Measurements from ENCODE around the gene MMP14. TPM values are rescaled to one million over a fixed set of nuclear protein-coding genes. Genes with fewer than 3 reads are reported as not detected.
A peak's percentile ranks its signal among the peaks of the same experiment; 100 is the strongest.

MMP14 gene
- total and polyA plus RNA-seq, 9 of the 15 experiments (the other 6 are each of a cell fraction or from before 2014, with no cell fraction given), result 0.36 to 5.8 (median 1.3) TPM; not detected in 2

DNA sequence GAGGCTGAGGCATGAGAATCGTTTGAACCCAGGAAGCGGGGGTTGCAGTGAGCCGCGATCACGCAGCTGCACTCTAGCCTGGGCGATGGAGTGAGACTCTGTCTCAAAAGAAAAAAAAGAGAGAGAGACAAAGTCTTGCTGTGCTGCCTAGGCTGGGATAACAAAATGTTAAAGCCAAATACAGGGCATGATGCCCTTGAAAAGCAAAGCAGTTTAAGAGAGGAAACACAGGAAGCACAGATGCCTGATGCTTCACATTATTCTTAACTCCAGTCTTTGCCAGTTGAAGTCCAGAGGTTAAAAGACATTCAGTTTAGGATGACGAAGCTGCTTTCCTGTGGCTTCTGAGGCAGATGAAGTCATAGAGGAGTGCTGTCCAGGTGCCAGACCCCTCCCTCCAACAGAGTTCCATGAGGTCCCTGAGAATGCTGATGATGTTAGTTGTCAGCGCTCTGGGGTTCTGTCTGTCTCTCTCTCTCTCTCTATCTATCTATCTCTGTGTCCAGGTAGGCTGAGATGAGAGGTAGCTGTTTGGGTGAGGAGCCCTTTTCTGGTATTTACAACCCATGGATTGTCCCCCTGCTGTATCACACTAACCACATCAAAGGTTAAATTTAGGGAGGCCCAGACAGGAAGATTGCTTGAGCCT lies 11.6 kb upstream of the MMP14 start (continued):
- TF ChIP-seq, protein P1, sequence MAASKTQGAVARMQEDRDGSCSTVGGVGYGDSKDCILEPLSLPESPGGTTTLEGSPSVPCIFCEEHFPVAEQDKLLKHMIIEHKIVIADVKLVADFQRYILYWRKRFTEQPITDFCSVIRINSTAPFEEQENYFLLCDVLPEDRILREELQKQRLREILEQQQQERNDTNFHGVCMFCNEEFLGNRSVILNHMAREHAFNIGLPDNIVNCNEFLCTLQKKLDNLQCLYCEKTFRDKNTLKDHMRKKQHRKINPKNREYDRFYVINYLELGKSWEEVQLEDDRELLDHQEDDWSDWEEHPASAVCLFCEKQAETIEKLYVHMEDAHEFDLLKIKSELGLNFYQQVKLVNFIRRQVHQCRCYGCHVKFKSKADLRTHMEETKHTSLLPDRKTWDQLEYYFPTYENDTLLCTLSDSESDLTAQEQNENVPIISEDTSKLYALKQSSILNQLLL (CRISPR knock-in tag; IDR thresholded peaks at IDR 0.05; ENCODE audit: borderline replicate concordance), result no peak
- TF ChIP-seq, protein P2, sequence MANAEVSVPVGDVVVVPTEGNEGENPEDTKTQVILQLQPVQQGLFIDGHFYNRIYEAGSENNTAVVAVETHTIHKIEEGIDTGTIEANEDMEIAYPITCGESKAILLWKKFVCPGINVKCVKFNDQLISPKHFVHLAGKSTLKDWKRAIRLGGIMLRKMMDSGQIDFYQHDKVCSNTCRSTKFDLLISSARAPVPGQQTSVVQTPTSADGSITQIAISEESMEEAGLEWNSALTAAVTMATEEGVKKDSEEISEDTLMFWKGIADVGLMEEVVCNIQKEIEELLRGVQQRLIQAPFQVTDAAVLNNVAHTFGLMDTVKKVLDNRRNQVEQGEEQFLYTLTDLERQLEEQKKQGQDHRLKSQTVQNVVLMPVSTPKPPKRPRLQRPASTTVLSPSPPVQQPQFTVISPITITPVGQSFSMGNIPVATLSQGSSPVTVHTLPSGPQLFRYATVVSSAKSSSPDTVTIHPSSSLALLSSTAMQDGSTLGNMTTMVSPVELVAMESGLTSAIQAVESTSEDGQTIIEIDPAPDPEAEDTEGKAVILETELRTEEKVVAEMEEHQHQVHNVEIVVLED (CRISPR knock-in tag; IDR thresholded peaks at IDR 0.05), result no peak
- TF ChIP-seq SPI1 (IDR thresholded peaks at IDR 0.05; ENCODE audit: borderline replicate concordance, low read depth, low read length), result no peak
- no peak for TF ChIP-seq GATAD2B (IDR thresholded peaks at IDR 0.05; ENCODE audit: borderline replicate concordance)
- TF ChIP-seq MED1 (CRISPR knock-in tag; IDR thresholded peaks at IDR 0.05; ENCODE audit: borderline replicate concordance), result no peak
- TF ChIP-seq, protein P3, sequence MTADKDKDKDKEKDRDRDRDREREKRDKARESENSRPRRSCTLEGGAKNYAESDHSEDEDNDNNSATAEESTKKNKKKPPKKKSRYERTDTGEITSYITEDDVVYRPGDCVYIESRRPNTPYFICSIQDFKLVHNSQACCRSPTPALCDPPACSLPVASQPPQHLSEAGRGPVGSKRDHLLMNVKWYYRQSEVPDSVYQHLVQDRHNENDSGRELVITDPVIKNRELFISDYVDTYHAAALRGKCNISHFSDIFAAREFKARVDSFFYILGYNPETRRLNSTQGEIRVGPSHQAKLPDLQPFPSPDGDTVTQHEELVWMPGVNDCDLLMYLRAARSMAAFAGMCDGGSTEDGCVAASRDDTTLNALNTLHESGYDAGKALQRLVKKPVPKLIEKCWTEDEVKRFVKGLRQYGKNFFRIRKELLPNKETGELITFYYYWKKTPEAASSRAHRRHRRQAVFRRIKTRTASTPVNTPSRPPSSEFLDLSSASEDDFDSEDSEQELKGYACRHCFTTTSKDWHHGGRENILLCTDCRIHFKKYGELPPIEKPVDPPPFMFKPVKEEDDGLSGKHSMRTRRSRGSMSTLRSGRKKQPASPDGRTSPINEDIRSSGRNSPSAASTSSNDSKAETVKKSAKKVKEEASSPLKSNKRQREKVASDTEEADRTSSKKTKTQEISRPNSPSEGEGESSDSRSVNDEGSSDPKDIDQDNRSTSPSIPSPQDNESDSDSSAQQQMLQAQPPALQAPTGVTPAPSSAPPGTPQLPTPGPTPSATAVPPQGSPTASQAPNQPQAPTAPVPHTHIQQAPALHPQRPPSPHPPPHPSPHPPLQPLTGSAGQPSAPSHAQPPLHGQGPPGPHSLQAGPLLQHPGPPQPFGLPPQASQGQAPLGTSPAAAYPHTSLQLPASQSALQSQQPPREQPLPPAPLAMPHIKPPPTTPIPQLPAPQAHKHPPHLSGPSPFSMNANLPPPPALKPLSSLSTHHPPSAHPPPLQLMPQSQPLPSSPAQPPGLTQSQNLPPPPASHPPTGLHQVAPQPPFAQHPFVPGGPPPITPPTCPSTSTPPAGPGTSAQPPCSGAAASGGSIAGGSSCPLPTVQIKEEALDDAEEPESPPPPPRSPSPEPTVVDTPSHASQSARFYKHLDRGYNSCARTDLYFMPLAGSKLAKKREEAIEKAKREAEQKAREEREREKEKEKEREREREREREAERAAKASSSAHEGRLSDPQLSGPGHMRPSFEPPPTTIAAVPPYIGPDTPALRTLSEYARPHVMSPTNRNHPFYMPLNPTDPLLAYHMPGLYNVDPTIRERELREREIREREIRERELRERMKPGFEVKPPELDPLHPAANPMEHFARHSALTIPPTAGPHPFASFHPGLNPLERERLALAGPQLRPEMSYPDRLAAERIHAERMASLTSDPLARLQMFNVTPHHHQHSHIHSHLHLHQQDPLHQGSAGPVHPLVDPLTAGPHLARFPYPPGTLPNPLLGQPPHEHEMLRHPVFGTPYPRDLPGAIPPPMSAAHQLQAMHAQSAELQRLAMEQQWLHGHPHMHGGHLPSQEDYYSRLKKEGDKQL (CRISPR knock-in tag; IDR thresholded peaks at IDR 0.05; ENCODE audit: borderline replicate concordance), result no peak
- TF ChIP-seq ZNF707 (CRISPR knock-in tag; conservative IDR thresholded peaks at IDR 0.05), result no peak
- TF ChIP-seq, protein P4, sequence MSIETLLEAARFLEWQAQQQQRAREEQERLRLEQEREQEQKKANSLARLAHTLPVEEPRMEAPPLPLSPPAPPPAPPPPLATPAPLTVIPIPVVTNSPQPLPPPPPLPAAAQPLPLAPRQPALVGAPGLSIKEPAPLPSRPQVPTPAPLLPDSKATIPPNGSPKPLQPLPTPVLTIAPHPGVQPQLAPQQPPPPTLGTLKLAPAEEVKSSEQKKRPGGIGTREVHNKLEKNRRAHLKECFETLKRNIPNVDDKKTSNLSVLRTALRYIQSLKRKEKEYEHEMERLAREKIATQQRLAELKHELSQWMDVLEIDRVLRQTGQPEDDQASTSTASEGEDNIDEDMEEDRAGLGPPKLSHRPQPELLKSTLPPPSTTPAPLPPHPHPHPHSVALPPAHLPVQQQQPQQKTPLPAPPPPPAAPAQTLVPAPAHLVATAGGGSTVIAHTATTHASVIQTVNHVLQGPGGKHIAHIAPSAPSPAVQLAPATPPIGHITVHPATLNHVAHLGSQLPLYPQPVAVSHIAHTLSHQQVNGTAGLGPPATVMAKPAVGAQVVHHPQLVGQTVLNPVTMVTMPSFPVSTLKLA (conservative IDR thresholded peaks at IDR 0.05), result peak in 1 of 2 experiments; percentile 25; a peak in 1 of 4 replicates
- TF ChIP-seq POLR2AphosphoS2 (IDR thresholded peaks at IDR 0.05; ENCODE audit: low read length), result no peak
- no peak for TF ChIP-seq ELF2 (CRISPR knock-in tag; IDR thresholded peaks at IDR 0.05)
- no peak for TF ChIP-seq ZNF431 (CRISPR knock-in tag; IDR thresholded peaks at IDR 0.05)
- TF ChIP-seq ARNT (IDR thresholded peaks at IDR 0.05), result no peak
- no peak for TF ChIP-seq YY1 (IDR thresholded peaks at IDR 0.05; ENCODE audit: borderline replicate concordance in 1 of 3, control insufficient read depth in 1 of 3, extremely low read depth in 1 of 3, insufficient read depth in 3 of 3, insufficient read length in 1 of 3, insufficient replicate concordance in 2 of 3, low read depth in 1 of 3, low read length in 2 of 3)
- no peak for TF ChIP-seq TSC22D4 (tag; IDR thresholded peaks at IDR 0.05)
- TF ChIP-seq, protein P5, sequence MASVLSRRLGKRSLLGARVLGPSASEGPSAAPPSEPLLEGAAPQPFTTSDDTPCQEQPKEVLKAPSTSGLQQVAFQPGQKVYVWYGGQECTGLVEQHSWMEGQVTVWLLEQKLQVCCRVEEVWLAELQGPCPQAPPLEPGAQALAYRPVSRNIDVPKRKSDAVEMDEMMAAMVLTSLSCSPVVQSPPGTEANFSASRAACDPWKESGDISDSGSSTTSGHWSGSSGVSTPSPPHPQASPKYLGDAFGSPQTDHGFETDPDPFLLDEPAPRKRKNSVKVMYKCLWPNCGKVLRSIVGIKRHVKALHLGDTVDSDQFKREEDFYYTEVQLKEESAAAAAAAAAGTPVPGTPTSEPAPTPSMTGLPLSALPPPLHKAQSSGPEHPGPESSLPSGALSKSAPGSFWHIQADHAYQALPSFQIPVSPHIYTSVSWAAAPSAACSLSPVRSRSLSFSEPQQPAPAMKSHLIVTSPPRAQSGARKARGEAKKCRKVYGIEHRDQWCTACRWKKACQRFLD (CRISPR knock-in tag; IDR thresholded peaks at IDR 0.05), result no peak

Data from K562 (cell line).